Stimulated activated CD8-positive, alpha-beta memory T cell treated with anti-CD3 and anti-CD28 coated beads, Interleukin-15, amount 100 ng/mL, for 48 hours (primary cell): ENCODE data around the gene F8.
"Not testable (repeated sequence)": the region's sequence is repeated elsewhere in the genome, so short reads cannot be mapped to it uniquely, and the experiment has no call there.

Experiments used
- DNase-seq, 2 donors: peaks; one replicate each; pipeline ENCODE4 v3.0.0-alpha.2; 2020; ENCODE audit warnings: low read depth in 2 of 2

Gene F8

GRCh38 chrX:154986826-154987575 lies 35.5 kb downstream of the F8 start:
- no peak for DNase-seq

- DNase-seq = no peak
These were observed 41.5 kb downstream of the F8 start for GRCh38 chrX:154981116-154981411.

GRCh38 chrX:154980330-154981115 lies 42.0 kb downstream of the F8 start:
- peak; percentile 37 to 53 for DNase-seq

- no peak for DNase-seq
These were observed 42.9 kb downstream of the F8 start for GRCh38 chrX:154979629-154980028.

- no peak for DNase-seq
These were observed 54.2 kb downstream of the F8 start for GRCh38 chrX:154968353-154968752.

- DNase-seq = no peak
These were observed 54.9 kb downstream of the F8 start for GRCh38 chrX:154967603-154968002.

- no peak for DNase-seq
These were observed 60.6 kb downstream of the F8 start for GRCh38 chrX:154961947-154962346.

GRCh38 chrX:154955799-154956198 lies 66.7 kb downstream of the F8 start:
- DNase-seq = not testable (repeated sequence)

- not testable (repeated sequence) for DNase-seq
These were observed 83.3 kb downstream of the F8 start for GRCh38 chrX:154939265-154939664.

- not testable (repeated sequence) for DNase-seq
These were observed 97.8 kb downstream of the F8 start for GRCh38 chrX:154924771-154925170.

GRCh38 chrX:154918060-154918483 lies 104.5 kb downstream of the F8 start:
- DNase-seq = no peak

GRCh38 chrX:154914052-154914451 lies 108.5 kb downstream of the F8 start:
- no peak for DNase-seq

- not testable (repeated sequence) for DNase-seq
These were observed 112.0 kb downstream of the F8 start for GRCh38 chrX:154910528-154910927.

GRCh38 chrX:154910048-154910447 lies 112.5 kb downstream of the F8 start:
- DNase-seq = not testable (repeated sequence)

- DNase-seq = no peak
These were observed 113.7 kb downstream of the F8 start for GRCh38 chrX:154908821-154909220.

- DNase-seq = no peak
These were observed 120.1 kb downstream of the F8 start for GRCh38 chrX:154902408-154902807.

- no peak for DNase-seq
These were observed 122.2 kb downstream of the F8 start for GRCh38 chrX:154900323-154900722.

GRCh38 chrX:154892296-154892695 lies 130.2 kb downstream of the F8 start:
- DNase-seq = no peak

GRCh38 chrX:154890990-154891639 lies 131.4 kb downstream of the F8 start:
- DNase-seq = no peak

GRCh38 chrX:154886789-154887221 lies 135.7 kb downstream of the F8 start:
- not testable (repeated sequence) for DNase-seq

GRCh38 chrX:154886069-154886788 lies 136.3 kb downstream of the F8 start, which contains the start of gene F8A1:
Gene F8A1 (plus strand): TSS chrX:154886355. CDS start chrX:154886375, 20 bp downstream.
- peak; percentile 18 to 37 for DNase-seq

GRCh38 chrX:154885549-154885948 lies 137.0 kb downstream of the F8 start:
- not testable (repeated sequence) for DNase-seq
